Type B pancreatic cell (in vitro differentiated cells): ENCODE data around the gene USP5. TPM values are rescaled to one million over a fixed set of nuclear protein-coding genes. Genes with fewer than 3 reads are reported as not detected.
"Not testable (repeated sequence)": the region's sequence is repeated elsewhere in the genome, so short reads cannot be mapped to it uniquely, and the experiment has no call there.

ENCODE experiments used
- DNase-seq: peaks from one replicate; pipeline ENCODE4 v3.0.0; 2021; ENCODE audit warnings: mixed read lengths; ENCODE audit not compliant: unreplicated experiment; ENCODE audit errors: extremely low spot score
- H3K27ac Mint-ChIP-seq: 2 replicates; pipeline ENCODE4 v1.8.0; 2021; ENCODE audit warnings: mild to moderate bottlenecking, mixed read lengths
- H3K27me3 Mint-ChIP-seq: 2 replicates; pipeline ENCODE4 v1.8.0; 2021; ENCODE audit warnings: mixed read lengths
- H3K36me3 Mint-ChIP-seq: 2 replicates; pipeline ENCODE4 v1.8.0; 2021; ENCODE audit warnings: mixed read lengths
- H3K4me1 Mint-ChIP-seq: one replicate; pipeline ENCODE4 v1.8.0; 2021; ENCODE audit warnings: mixed read lengths; ENCODE audit not compliant: unreplicated experiment
- H3K4me3 Mint-ChIP-seq: 2 replicates; pipeline ENCODE4 v1.8.0; 2021; ENCODE audit warnings: mild to moderate bottlenecking, mixed read lengths
- H3K9me3 Mint-ChIP-seq: 2 replicates; pipeline ENCODE4 v1.8.0; 2021; ENCODE audit warnings: mixed read lengths
- total RNA-seq: library from RNA; stranded (reverse); gene quantifications from 2 replicates; pipeline ENCODE4 v1.2.1, GENCODE V29; 2021; ENCODE audit warnings: low replicate concordance
- TF ChIP-seq, protein P1 (sequence below): fragments of 200-600 bp; sonication (generic); conservative IDR thresholded peaks from 2 replicates; pipeline ENCODE4 v1.5.0; 2021; ENCODE audit warnings: antibody characterized with exemption, mild to moderate bottlenecking

Gene USP5
- total RNA-seq, 1 donor from 2014 or later, result 121 TPM

DNA sequence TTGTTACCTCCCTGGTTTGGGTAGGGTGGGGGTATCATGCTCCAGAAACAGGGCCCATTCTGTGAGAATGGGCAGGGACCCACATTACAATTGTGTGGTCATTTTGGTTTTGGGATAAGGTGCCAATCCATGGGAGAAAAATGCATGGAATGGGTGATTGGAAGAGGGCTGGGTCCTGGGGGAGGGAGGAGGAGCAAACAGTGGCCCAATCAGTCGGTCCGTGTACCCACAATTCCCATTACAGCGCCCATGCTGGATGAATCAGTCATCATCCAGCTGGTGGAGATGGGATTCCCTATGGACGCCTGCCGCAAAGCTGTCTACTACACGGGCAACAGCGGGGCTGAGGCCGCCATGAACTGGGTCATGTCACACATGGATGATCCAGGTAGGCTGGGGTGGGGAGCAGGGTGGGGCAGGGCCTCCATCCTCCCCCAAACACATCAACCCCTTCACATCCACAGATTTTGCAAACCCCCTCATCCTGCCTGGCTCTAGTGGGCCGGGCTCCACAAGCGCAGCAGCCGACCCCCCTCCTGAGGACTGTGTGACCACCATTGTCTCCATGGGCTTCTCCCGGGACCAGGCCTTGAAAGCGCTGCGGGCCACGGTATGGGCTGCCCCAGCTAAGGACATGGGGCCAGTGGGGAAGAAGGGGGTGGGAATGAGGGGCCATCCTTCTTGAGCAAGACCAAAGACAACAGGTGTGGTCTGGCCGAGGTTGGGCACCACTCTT, 11.8 kb downstream of the USP5 start:
- Mint-ChIP-seq H3K27ac (no peak overlapping the region), H3K36me3 (peaks cover 41% of the 10 kb centered on the region), H3K4me1 (peaks cover 9% of the 10 kb centered on the region), H3K27me3 (no peaks in the 10 kb centered on the region), H3K9me3 (no peaks in the 10 kb centered on the region), H3K4me3 (no peak overlapping the region)
- DNase-seq, result no peak
- TF ChIP-seq, protein P1, sequence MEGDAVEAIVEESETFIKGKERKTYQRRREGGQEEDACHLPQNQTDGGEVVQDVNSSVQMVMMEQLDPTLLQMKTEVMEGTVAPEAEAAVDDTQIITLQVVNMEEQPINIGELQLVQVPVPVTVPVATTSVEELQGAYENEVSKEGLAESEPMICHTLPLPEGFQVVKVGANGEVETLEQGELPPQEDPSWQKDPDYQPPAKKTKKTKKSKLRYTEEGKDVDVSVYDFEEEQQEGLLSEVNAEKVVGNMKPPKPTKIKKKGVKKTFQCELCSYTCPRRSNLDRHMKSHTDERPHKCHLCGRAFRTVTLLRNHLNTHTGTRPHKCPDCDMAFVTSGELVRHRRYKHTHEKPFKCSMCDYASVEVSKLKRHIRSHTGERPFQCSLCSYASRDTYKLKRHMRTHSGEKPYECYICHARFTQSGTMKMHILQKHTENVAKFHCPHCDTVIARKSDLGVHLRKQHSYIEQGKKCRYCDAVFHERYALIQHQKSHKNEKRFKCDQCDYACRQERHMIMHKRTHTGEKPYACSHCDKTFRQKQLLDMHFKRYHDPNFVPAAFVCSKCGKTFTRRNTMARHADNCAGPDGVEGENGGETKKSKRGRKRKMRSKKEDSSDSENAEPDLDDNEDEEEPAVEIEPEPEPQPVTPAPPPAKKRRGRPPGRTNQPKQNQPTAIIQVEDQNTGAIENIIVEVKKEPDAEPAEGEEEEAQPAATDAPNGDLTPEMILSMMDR, result no peak

DNA sequence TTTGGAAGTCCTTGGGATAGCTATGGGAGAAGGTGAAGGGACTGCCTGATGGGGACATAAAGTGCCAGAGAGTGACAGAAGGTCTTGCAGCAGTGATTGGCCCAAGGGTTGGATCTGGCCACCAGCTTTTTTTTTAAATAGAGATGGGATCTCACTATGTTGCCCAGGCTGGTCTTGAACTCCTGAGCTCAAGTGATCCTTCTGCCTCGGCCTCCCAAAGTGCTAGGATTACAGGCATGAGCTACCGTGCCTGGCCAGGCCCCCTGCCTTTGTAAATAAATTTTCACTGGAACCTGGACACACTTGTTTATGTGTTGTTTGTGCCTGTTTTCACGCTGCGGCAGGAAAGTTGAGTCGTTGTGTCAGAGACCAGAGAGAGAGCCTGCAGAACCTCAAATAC, 13.4 kb downstream of the USP5 start:
- H3K36me3 Mint-ChIP-seq, result peaks cover 52% of the 10 kb centered on the region
- peak overlapping the region; percentile 70 for H3K4me3 Mint-ChIP-seq
- H3K27me3 Mint-ChIP-seq, H3K27ac Mint-ChIP-seq, H3K9me3 Mint-ChIP-seq, DNase-seq: not testable (repeated sequence)
- H3K4me1 Mint-ChIP-seq, result peaks cover 18% of the 10 kb centered on the region

DNA sequence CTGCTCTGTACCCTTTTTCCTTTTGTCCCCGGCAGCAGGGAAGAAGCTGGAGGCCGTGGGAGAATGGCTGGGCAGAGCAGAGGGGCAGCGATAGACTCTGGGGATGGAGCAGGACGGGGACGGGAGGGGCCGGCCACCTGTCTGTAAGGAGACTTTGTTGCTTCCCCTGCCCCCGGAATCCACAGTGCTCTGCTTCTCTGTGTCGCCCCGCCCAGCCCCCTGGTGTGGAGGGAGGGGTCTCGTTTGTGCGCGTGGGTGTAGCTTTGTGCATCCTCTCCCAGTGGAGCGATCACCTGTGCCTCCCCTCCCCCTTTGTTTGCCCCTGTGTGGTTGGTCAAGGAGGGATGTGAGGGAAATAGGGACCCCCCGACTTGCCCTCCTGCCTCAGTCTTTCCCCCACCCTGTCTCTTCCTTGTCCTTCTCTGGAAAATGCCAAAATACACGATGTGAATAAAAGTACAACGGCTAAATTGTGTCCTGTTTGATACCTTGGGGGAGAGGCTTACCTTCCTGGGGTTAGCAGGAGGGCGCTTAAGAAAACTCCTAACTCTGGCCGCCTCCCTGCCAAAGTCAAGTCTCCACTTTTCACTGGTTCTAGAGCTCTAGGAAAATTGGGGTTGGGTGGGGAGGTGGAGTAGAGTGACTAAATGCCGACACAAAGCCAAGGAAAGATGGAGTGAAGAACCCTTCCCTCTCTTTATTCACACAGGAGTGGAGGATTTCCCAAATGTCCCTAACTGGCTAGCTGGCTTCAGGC, 14.4 kb downstream of the USP5 start:
- peak overlapping the region; percentile 97 for H3K4me3 Mint-ChIP-seq
- peaks cover 18% of the 10 kb centered on the region for H3K4me1 Mint-ChIP-seq
- TF ChIP-seq, protein P1, result no peak
- H3K36me3 Mint-ChIP-seq, result peaks cover 46% of the 10 kb centered on the region
- H3K9me3 Mint-ChIP-seq, result no peaks in the 10 kb centered on the region
- peak overlapping the region; percentile 96 for H3K27ac Mint-ChIP-seq
- DNase-seq, result no peak
- no peaks in the 10 kb centered on the region for H3K27me3 Mint-ChIP-seq

DNA sequence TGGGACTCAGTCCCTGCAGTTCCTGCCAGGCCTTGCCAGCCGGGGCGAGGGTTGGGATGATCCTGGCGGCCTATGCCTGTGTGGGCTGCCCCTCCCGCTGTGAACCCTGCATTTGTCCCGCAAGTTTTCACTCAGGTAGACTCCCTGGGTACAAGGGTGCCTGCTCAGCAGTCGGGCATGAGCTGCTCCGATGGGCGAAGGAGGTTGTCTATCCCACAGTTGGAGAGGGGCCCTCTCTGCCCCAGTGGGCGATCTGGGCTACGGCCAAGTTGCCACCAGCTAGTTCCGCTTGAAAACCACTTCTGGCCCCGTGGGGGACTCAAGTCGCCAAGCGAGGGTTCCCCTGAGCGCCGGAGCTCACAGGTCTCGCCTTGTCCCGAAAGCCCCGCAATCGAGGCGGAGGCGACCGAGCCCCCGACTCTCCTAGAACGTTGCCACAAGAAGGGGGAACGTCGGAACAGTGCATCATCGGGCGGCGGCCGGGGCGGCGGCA, 15.0 kb downstream of the USP5 start:
- Mint-ChIP-seq H3K4me1 (peaks cover 23% of the 10 kb centered on the region), H3K9me3 (no peaks in the 10 kb centered on the region)

DNA sequence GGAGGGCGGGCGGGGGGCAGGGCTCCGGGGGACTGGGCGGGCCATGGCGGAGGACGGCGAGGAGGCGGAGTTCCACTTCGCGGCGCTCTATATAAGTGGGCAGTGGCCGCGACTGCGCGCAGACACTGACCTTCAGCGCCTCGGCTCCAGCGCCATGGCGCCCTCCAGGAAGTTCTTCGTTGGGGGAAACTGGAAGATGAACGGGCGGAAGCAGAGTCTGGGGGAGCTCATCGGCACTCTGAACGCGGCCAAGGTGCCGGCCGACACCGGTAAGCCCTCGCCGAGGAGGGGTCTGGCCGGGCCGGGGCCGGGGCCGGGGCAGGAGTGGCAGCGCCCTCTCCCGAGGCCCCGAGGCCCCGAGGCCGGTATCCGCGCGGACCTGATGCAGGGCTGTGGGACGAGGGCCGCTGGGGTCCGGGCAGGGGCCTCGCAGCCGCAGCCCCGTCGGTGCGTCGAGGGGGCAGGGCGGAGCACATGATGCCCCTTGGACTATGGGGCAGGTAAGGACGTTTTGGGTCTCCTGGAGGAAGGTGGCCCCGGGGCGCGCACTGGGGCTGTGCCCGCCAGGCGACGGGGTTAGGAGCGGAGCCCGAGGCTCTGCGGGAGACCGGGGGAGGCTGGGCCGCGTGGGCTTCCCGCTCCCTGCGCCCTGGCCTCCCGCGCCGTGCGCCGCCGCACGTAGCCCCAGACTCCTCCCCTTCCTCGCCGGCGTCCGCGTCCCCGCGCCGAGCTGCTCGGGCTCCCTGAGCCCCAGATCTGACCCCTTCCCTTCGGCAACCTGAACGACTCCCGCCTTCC, 15.7 kb downstream of the USP5 start, which contains the start of gene TPI1:
Gene TPI1, plus strand, starts transcription at position 119 of the 798 bp plus-strand sequence. Its CDS starts 36 bp downstream, at position 155.
- H3K4me3 Mint-ChIP-seq, result peak within 1 kb of the TSS; percentile 97
- peaks cover 40% of the 10 kb centered on the region for H3K36me3 Mint-ChIP-seq
- H3K9me3 Mint-ChIP-seq, result no peaks in the 10 kb centered on the region
- H3K27ac Mint-ChIP-seq, result peak within 1 kb of the TSS; percentile 96
- peaks cover 27% of the 10 kb centered on the region for H3K4me1 Mint-ChIP-seq
- peak; percentile 85 for DNase-seq
- TF ChIP-seq, protein P1, result no peak
- H3K27me3 Mint-ChIP-seq, result no peaks in the 10 kb centered on the region

More for the DNA sequence above, 15.0 kb downstream of the USP5 start:
- TF ChIP-seq, protein P1, result no peak
- Mint-ChIP-seq H3K27me3 (no peaks in the 10 kb centered on the region), H3K4me3 (peak overlapping the region; percentile 97), H3K27ac (peak overlapping the region; percentile 96), H3K36me3 (peaks cover 45% of the 10 kb centered on the region)
- DNase-seq, result no peak
